GM21367 (cell line): ENCODE data around the gene STAC3.

ENCODE experiments used
- ATAC-seq: cut with Tn5 transposase; IDR thresholded peaks from one replicate; pipeline ENCODE4 v1.9.1; 2021; ENCODE audit not compliant: unreplicated experiment

The STAC3 gene

DNA sequence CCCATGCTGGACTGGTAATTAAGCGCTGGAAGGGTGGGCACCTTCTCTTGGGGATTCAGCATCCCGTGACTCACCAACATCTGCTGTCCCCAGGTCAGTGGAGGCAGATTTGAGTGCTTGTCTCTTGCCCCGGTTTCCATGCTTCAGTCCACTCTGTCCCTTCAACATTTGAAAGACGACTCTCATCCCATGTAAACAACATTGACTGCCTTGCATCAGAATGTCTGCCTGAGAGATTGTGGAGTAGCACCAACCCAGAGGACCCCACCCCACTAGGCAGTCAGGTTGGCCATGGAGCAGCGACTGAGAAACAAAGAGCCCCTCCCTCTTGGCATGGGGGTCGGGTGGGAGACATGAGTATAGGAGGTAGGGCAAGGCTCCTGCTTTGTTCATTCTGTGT is 4.9 kb upstream of the STAC3 start:
- no peak for ATAC-seq

DNA sequence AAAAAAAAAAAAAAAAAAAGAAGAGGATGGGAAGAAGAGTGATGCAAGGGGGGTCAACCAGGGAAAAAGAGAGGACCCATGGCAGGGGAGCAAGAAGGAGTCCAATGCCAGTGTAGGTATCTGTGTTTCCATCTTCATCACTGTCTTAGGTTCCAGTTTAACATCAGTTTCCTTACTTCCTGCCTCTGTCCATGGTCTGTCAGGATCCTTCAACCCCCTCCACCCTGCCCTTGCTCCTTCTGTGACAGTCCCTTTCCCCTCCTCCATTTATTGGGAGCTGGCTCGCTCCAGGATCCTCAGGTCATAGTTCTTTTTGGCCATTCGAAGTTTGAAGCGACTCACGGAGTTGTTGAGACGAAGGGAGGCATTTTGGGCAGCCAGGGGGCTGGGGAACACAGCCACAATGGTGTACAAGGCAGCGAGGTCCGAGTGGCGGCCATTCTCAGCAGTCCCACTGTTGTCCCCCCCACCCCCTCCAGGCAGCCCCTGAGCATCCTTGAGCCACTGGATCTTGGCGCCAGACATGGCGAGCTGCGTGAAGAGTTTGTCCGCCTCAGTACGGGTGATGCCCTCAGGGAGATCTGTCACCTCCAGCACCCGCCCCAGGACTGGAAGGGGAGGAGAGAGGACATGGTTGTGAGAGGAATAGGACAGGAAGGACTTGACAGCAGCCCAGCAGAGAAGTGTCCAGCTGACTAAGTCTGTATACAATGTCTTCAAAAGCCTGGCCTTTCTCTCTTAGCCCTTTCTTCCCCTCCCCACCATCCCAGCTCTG is 3.7 kb upstream of the STAC3 start:
- ATAC-seq, result no peak

GRCh38 chr12:57250541-57250940 is 446 bp downstream of the STAC3 start:
- ATAC-seq, result no peak

DNA sequence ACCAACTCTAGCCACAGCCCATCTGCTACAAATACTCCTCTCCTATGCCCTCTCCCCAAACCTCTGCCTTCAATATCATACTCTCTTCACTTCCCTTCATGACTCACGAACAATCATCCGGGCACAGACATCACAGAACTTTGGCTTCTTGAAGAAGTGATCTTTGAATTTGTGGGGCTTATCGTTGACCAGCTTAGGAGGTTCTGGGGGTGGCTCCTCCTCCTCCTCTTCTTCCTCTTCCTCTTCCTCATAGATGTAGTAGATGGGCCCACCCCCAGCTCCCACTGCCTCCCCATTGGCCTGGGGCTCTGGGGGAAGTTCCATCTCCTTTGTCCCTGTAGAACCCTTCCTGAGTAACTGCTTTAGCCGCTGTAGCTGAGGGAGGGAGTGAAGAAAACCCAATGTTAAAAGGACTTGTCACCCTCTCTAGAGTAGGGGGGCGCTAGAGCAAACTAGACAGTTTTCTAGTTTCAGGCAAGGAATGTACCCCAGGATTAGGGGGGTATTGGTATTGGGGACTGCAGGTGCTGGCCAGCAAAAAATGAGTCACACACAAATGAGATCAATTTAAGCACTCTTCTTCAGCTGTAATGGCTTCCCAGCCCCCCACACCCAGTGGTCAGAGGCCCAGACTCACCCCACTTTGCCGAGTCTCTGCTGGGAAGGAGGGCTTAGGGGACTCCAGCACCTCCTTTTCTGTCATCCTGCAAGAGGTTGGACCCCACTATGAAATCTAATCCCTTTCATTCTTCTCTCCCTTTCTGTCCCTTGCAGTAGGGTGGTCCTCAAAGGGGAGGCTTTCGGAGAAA is 1.8 kb downstream of the STAC3 start:
- no peak for ATAC-seq

GRCh38 chr12:57247041-57247440 is 3.9 kb downstream of the STAC3 start:
- no peak for ATAC-seq

DNA sequence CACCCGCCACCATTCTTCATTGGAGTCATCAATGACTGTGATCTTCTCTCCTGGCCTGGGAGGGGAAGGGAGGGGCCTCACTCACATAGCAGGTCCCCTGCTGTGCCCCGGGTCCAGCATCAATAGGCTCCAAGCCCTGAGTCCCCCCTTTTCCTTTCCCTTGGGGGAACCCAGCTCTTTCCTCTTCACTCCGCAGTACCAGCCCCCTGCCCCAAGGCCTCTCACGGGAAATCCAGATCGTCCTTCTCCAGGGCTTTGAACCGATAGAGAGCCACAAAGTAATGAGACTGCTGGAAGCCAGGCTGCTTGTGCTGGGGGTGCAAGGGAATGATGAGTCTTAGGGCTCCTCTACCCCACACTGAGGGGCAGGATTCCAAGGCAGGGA is 6.7 kb downstream of the STAC3 start:
- no peak for ATAC-seq

GRCh38 chr12:57243521-57244311 is 7.3 kb downstream of the STAC3 start:
- ATAC-seq, result no peak

GRCh38 chr12:57242691-57243454 is 8.1 kb downstream of the STAC3 start:
- ATAC-seq, result no peak

- no peak for ATAC-seq
Measured at GRCh38 chr12:57242329-57242690, 8.7 kb downstream of the STAC3 start.

- no peak for ATAC-seq
Measured at GRCh38 chr12:57241402-57242310, 9.3 kb downstream of the STAC3 start.

GRCh38 chr12:57240926-57241401 is 10.0 kb downstream of the STAC3 start:
- no peak for ATAC-seq

DNA sequence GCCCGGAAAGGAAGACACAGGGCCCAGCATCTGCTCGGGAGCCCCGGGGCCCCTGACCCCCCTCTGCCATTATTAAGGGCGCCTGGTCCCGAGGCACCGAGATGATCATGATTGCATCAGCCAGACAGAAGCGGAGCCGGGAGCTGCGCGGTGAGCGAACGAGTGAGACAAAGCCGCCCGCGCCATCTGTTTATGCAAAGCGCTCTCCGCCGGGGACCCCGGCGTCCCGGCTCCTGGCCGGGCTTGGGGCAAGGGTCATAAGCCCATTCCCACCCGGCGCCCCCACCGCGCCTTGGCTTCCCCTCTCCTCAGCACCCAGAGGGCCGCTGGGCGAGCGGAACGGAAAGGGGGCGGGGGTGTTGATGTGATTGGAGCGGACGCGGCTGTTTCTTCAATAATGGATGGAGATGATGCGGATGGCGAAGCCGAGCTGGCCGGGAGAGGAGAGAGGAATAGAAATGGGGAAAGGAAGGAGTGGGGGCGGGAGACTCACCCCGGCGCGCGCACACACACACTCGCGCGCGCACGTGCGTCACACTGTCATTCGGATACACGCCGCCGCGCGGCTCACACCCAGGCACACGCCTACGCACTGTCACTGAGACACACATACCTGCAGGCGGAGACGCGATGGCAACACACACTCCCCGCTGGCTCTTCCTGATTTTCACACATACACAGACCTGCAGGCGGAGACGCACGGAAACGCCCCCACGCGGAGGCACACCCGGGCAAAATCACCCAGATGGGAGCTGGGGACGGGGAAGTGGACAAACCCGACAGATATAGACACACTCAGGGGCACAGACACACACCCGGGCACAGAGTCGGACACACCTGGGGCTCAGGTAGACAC is 10.7 kb downstream of the STAC3 start:
- ATAC-seq, result no peak

GRCh38 chr12:57239587-57240065 is 11.4 kb downstream of the STAC3 start:
- no peak for ATAC-seq

GRCh38 chr12:57238854-57239554 is 12.0 kb downstream of the STAC3 start:
- ATAC-seq, result peak; percentile 49

DNA sequence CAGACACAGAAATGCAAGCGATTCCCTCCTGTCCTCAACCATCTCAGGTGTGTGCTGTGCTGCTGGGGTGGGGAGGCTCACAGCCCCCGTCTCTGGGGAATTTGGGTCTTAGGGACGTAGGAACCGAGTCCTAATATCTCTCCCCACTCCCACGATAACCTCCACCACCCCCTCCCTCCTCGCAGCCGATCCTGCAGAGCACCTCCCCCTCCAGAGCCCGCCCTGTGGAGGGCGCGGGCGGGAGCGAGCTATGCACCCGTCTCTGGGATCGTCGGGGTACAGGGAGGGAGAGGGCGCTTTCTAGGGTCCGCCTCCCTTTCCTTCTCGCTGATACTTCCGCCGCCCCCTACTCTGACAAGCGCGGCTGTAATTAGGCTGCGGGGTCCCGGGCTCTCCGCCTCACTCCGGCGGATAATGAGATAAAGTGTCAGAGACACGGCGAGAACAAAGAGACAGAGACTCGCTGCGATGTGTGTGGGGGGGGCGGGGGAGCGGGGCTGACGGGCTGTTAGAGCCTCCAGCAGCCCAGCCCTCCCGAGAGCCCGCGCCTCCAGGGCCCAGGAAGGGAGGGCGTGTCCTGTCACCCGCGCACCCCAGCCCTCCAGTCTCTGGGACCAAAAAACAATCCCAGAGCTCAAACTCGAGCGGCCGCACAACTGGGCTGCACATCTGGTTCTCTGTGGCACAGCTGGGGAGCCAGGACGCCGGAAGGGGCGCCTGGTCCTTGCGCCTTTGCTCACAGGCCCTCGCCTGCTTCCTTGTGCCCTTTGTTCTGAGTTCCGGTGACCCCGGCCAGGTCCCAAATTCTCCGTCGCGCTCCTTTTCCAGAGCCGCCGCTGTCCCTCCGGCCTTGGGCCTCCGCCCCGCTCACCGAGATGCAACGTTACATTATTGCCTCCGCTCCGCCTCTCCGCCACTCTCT is 12.8 kb downstream of the STAC3 start:
- no peak for ATAC-seq

DNA sequence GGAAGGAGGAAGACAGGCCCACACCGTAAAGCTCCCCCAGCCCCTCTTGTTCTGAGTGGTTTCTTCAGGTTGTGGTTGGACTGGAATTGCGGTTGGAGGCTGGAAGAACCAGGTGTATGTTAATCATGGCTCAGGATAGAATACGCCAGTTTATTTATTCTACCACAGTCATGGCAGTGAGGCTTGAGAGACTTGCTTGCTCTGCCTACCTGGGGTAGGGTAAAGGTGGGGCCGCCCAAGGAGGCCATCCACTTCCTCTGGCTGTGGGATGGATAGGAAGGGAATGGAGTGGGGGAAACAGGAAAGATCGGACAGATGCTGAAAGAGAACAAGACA is 13.4 kb downstream of the STAC3 start:
- no peak for ATAC-seq

- ATAC-seq, result no peak
Measured at GRCh38 chr12:57236925-57237595, 13.9 kb downstream of the STAC3 start.
